Spinal cord (tissue), 10 donors: ENCODE measurements around the gene MRPS2. TPM values are rescaled to one million over a fixed set of nuclear protein-coding genes. Genes with fewer than 3 reads are reported as not detected.

Source experiments
- DNase-seq, 6 donors: peaks; one replicate each; pipeline versions ENCODE4 v3.0.0 to v3.0.0-alpha.2; 2013 to 2015; ENCODE audit warnings: low spot score in 6 of 6, low read depth in 4 of 6
- H3K27ac ChIP-seq: one replicate; pipeline ENCODE4 v1.5.1; 2013; ENCODE audit warnings: low read depth, low read length, control low read depth
- H3K27me3 ChIP-seq: one replicate; pipeline ENCODE4 v1.6.1; 2013; ENCODE audit warnings: low read length; ENCODE audit not compliant: control insufficient read depth, insufficient read depth
- H3K36me3 ChIP-seq: one replicate; pipeline ENCODE4 v1.6.1; 2013; ENCODE audit warnings: low read length; ENCODE audit not compliant: control insufficient read depth, insufficient read depth
- H3K4me1 ChIP-seq: one replicate; pipeline ENCODE4 v1.6.1; 2013; ENCODE audit warnings: low read length; ENCODE audit not compliant: control insufficient read depth, insufficient read depth
- H3K4me3 ChIP-seq: one replicate; pipeline ENCODE4 v1.5.1; 2013; ENCODE audit warnings: low read depth, low read length, control low read depth
- H3K9me3 ChIP-seq: one replicate; pipeline ENCODE4 v1.6.1; 2013; ENCODE audit warnings: low read length; ENCODE audit not compliant: control insufficient read depth, insufficient read depth
- WGBS: methylation state at CpG from one replicate; pipeline ENCODE4 v1.1.5; 2013; ENCODE audit warnings: missing lambda C conversion rate; ENCODE audit not compliant: insufficient coverage; 5-methylcytosine and 5-hydroxymethylcytosine counted together
- polyA plus RNA-seq, 2 donors: library from polyadenylated mRNA; unstranded; fragments of 120-200 nt; gene quantifications; one replicate each; pipeline ENCODE4 v1.2.1, GENCODE V29; 2013; ENCODE audit not compliant: insufficient read length in 2 of 2
- total RNA-seq, 2 donors: library from RNA; depleted of rRNA in 1 of 2; stranded (reverse); fragments of 120-200 nt in 1 of 2; fragments of >200 nt in 1 of 2; gene quantifications; one replicate each; pipeline versions ENCODE4 v1.2.3 to v1.2.4, GENCODE V29; 2013 to 2014
- donor health status: healthy.

MRPS2 gene
- total and polyA plus RNA-seq, 4 donors = 10.9 to 60.9 (median 38.5) TPM

GRCh38 chr9:135521608-135522095 is 21.2 kb downstream of the MRPS2 start:
- Histone ChIP-seq H3K36me3 (no peaks in the 10 kb centered on the region), H3K9me3 (peaks cover 1% of the 10 kb centered on the region), H3K4me1 (no peaks in the 10 kb centered on the region), H3K4me3 (no peak overlapping the region), H3K27me3 (no peaks in the 10 kb centered on the region), H3K27ac (no peak overlapping the region)
- WGBS = 94% methylated on average over 7 of the region's 11 CpGs
- no peak for DNase-seq

GRCh38 chr9:135522137-135522877 is 21.8 kb downstream of the MRPS2 start:
- no peaks in the 10 kb centered on the region for H3K27me3 ChIP-seq
- no peak for DNase-seq
- H3K4me1 ChIP-seq = no peaks in the 10 kb centered on the region
- WGBS = 73% methylated on average over 13 of the region's 16 CpGs
- no peaks in the 10 kb centered on the region for H3K36me3 ChIP-seq
- H3K9me3 ChIP-seq = peaks cover 1% of the 10 kb centered on the region
- no peak overlapping the region for H3K4me3 ChIP-seq
- H3K27ac ChIP-seq = no peak overlapping the region

- H3K27me3 ChIP-seq = no peaks in the 10 kb centered on the region
- DNase-seq = no peak
Measured at GRCh38 chr9:135522931-135523330, 22.4 kb downstream of the MRPS2 start.

GRCh38 chr9:135523521-135524129 is 23.1 kb downstream of the MRPS2 start:
- Histone ChIP-seq H3K4me3 (no peak overlapping the region), H3K27me3 (no peaks in the 10 kb centered on the region), H3K36me3 (no peaks in the 10 kb centered on the region), H3K27ac (no peak overlapping the region), H3K9me3 (peaks cover 1% of the 10 kb centered on the region), H3K4me1 (no peaks in the 10 kb centered on the region)
- 80% methylated on average over 21 of the region's 21 CpGs for WGBS
- DNase-seq = no peak

More at GRCh38 chr9:135522931-135523330, 22.4 kb downstream of the MRPS2 start:
- WGBS = 72% methylated on average over 17 of the region's 17 CpGs
- H3K27ac ChIP-seq = no peak overlapping the region
- no peaks in the 10 kb centered on the region for H3K36me3 ChIP-seq
- peaks cover 1% of the 10 kb centered on the region for H3K9me3 ChIP-seq
- no peak overlapping the region for H3K4me3 ChIP-seq
- H3K4me1 ChIP-seq = no peaks in the 10 kb centered on the region

GRCh38 chr9:135524130-135524861 is 23.8 kb downstream of the MRPS2 start:
- Histone ChIP-seq H3K27me3 (no peaks in the 10 kb centered on the region), H3K36me3 (no peaks in the 10 kb centered on the region), H3K4me3 (no peak overlapping the region), H3K4me1 (no peaks in the 10 kb centered on the region), H3K27ac (no peak overlapping the region), H3K9me3 (peaks cover under 1% of the 10 kb centered on the region)
- no peak for DNase-seq
- 75% methylated on average over 27 of the region's 27 CpGs for WGBS

GRCh38 chr9:135525241-135526088 is 25.0 kb downstream of the MRPS2 start:
- H3K4me3 ChIP-seq = no peak overlapping the region
- no peaks in the 10 kb centered on the region for H3K27me3 ChIP-seq
- 85% methylated on average over 23 of the region's 31 CpGs for WGBS
- no peak overlapping the region for H3K27ac ChIP-seq
- DNase-seq = no peak
- H3K4me1 ChIP-seq = no peaks in the 10 kb centered on the region
- H3K36me3 ChIP-seq = no peaks in the 10 kb centered on the region
- H3K9me3 ChIP-seq = no peaks in the 10 kb centered on the region

- Histone ChIP-seq H3K4me1 (no peaks in the 10 kb centered on the region), H3K27me3 (no peaks in the 10 kb centered on the region), H3K27ac (no peak overlapping the region), H3K9me3 (no peaks in the 10 kb centered on the region), H3K4me3 (no peak overlapping the region), H3K36me3 (no peaks in the 10 kb centered on the region)
- no peak for DNase-seq
- 89% methylated on average over 3 of the region's 11 CpGs for WGBS
Measured at GRCh38 chr9:135526089-135526729, 25.7 kb downstream of the MRPS2 start.

GRCh38 chr9:135526730-135527571 is 26.5 kb downstream of the MRPS2 start:
- Histone ChIP-seq H3K4me1 (no peaks in the 10 kb centered on the region), H3K9me3 (no peaks in the 10 kb centered on the region), H3K27me3 (no peaks in the 10 kb centered on the region), H3K36me3 (no peaks in the 10 kb centered on the region), H3K4me3 (no peak overlapping the region), H3K27ac (no peak overlapping the region)
- 71% methylated on average over 30 of the region's 30 CpGs for WGBS
- DNase-seq = no peak
